Neural progenitor cell (in vitro differentiated cells): ENCODE measurements around the gene P3H2. TPM values are rescaled to one million over a fixed set of nuclear protein-coding genes. Genes with fewer than 3 reads are reported as not detected.
A peak's percentile ranks its signal among the peaks of the same experiment; 100 is the strongest.

Experiments
- DNase-seq: peaks from one replicate; pipeline ENCODE4 v3.0.0-alpha.2; 2016; ENCODE audit warnings: low spot score
- H2AFZ ChIP-seq: fragments of 200-600 bp; sonication (generic); replicated peaks from 2 replicates; pipeline ENCODE4 v1.6.1; 2016; ENCODE audit warnings: antibody characterized with exemption
- H3F3A ChIP-seq: fragments of 200-600 bp; sonication (generic); 2 replicates; pipeline ENCODE4 v1.6.1; 2016; ENCODE audit warnings: antibody characterized with exemption, low read depth
- H3K27ac ChIP-seq: fragments of 200-600 bp; sonication (generic); 2 replicates; pipeline ENCODE4 v1.5.1; 2016; ENCODE audit warnings: mild to moderate bottlenecking
- H3K27me3 ChIP-seq: fragments of 200-600 bp; sonication (generic); 2 replicates; pipeline ENCODE4 v1.6.1; 2016; ENCODE audit warnings: mild to moderate bottlenecking, moderate library complexity
- H3K36me3 ChIP-seq: fragments of 200-600 bp; sonication (generic); 2 replicates; pipeline ENCODE4 v1.5.1; 2016
- H3K4me1 ChIP-seq: fragments of 200-600 bp; sonication (generic); 2 replicates; pipeline ENCODE4 v1.6.1; 2016; ENCODE audit warnings: mixed run types
- H3K4me2 ChIP-seq: fragments of 200-600 bp; sonication (generic); 2 replicates; pipeline ENCODE4 v1.6.1; 2016
- H3K4me3 ChIP-seq: fragments of 200-600 bp; sonication (generic); 2 replicates; pipeline ENCODE4 v1.5.1; 2016
- H3K79me2 ChIP-seq: fragments of 200-600 bp; sonication (generic); 2 replicates; pipeline ENCODE4 v1.6.1; 2016; ENCODE audit warnings: low read depth
- H3K9ac ChIP-seq: fragments of 200-600 bp; sonication (generic); 2 replicates; pipeline ENCODE4 v1.6.1; 2016
- H3K9me3 ChIP-seq: fragments of 200-600 bp; sonication (generic); 2 replicates; pipeline ENCODE4 v1.5.1; 2016; ENCODE audit warnings: low read depth
- H4K20me1 ChIP-seq: fragments of 200-600 bp; sonication (generic); 2 replicates; pipeline ENCODE4 v1.6.1; 2016; ENCODE audit warnings: low read depth
- H3K27ac Mint-ChIP-seq: 3 replicates; pipeline ENCODE4 v1.8.0; 2021; ENCODE audit warnings: mixed read lengths
- H3K27me3 Mint-ChIP-seq: 2 replicates; pipeline ENCODE4 v1.8.0; 2022; ENCODE audit warnings: low read depth, mild to moderate bottlenecking, inconsistent platforms, moderate library complexity, mixed read lengths; ENCODE audit not compliant: insufficient read depth
- H3K36me3 Mint-ChIP-seq: 3 replicates; pipeline ENCODE4 v1.8.0; 2021; ENCODE audit warnings: mixed read lengths
- H3K4me1 Mint-ChIP-seq: 3 replicates; pipeline ENCODE4 v1.8.0; 2021; ENCODE audit warnings: mixed read lengths
- H3K4me3 Mint-ChIP-seq: 3 replicates; pipeline ENCODE4 v1.8.0; 2021; ENCODE audit warnings: mild to moderate bottlenecking, moderate library complexity, mixed read lengths
- H3K9me3 Mint-ChIP-seq: 3 replicates; pipeline ENCODE4 v1.8.0; 2020; ENCODE audit warnings: mixed read lengths
- EZH2 ChIP-seq: fragments of 200-600 bp; sonication (generic); IDR thresholded peaks from 2 replicates; pipeline ENCODE4 v1.6.1; 2017; ENCODE audit warnings: antibody characterized with exemption, mild to moderate bottlenecking, moderate library complexity
- EZH2phosphoT487 ChIP-seq: fragments of 200-600 bp; sonication (generic); IDR thresholded peaks from 2 replicates; pipeline ENCODE4 v1.6.1; 2017; ENCODE audit warnings: antibody characterized with exemption
- total RNA-seq: library from RNA; depleted of rRNA; stranded (reverse); fragments of >200 nt; gene quantifications from 2 replicates; pipeline ENCODE4 v1.2.3, GENCODE V29; 2015; ENCODE audit warnings: low replicate concordance
- TF ChIP-seq, protein P1 (sequence below): fragments of 200-600 bp; sonication (generic); IDR thresholded peaks from 2 replicates; pipeline ENCODE4 v1.5.1; 2017; ENCODE audit warnings: antibody characterized with exemption, mild to moderate bottlenecking

P3H2 gene
- total RNA-seq, 1 donor from 2014 or later, result 21.4 TPM

GRCh38 chr3:190041333-190042041 is 79.2 kb downstream of the P3H2 start:
- Mint-ChIP-seq H3K27ac (no peak overlapping the region), H3K27me3 (no peaks in the 10 kb centered on the region), H3K4me1 (peaks cover 35% of the 10 kb centered on the region), H3K36me3 (no peaks in the 10 kb centered on the region), H3K4me3 (no peak overlapping the region), H3K9me3 (no peaks in the 10 kb centered on the region)
- Histone ChIP-seq H3K36me3 (no peaks in the 10 kb centered on the region), H3K9me3 (no peaks in the 10 kb centered on the region), H3K27ac (no peak overlapping the region), H3F3A (peaks cover 5% of the 10 kb centered on the region), H3K4me3 (no peak overlapping the region), H3K4me2 (peak overlapping the region; percentile 20), H2AFZ (no peak overlapping the region), H3K4me1 (peaks cover 28% of the 10 kb centered on the region), H4K20me1 (no peaks in the 10 kb centered on the region), H3K9ac (no peak overlapping the region), H3K79me2 (no peaks in the 10 kb centered on the region), H3K27me3 (no peaks in the 10 kb centered on the region)
- TF ChIP-seq, protein P1, sequence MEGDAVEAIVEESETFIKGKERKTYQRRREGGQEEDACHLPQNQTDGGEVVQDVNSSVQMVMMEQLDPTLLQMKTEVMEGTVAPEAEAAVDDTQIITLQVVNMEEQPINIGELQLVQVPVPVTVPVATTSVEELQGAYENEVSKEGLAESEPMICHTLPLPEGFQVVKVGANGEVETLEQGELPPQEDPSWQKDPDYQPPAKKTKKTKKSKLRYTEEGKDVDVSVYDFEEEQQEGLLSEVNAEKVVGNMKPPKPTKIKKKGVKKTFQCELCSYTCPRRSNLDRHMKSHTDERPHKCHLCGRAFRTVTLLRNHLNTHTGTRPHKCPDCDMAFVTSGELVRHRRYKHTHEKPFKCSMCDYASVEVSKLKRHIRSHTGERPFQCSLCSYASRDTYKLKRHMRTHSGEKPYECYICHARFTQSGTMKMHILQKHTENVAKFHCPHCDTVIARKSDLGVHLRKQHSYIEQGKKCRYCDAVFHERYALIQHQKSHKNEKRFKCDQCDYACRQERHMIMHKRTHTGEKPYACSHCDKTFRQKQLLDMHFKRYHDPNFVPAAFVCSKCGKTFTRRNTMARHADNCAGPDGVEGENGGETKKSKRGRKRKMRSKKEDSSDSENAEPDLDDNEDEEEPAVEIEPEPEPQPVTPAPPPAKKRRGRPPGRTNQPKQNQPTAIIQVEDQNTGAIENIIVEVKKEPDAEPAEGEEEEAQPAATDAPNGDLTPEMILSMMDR, result no peak
- TF ChIP-seq EZH2, result no peak
- no peak for TF ChIP-seq EZH2phosphoT487
- peak; percentile 46 for DNase-seq

GRCh38 chr3:190040145-190040544 is 80.6 kb downstream of the P3H2 start:
- Histone ChIP-seq H2AFZ (no peak overlapping the region), H3K79me2 (no peaks in the 10 kb centered on the region), H3F3A (peaks cover 5% of the 10 kb centered on the region), H3K36me3 (no peaks in the 10 kb centered on the region), H3K4me2 (no peak overlapping the region), H3K9ac (no peak overlapping the region), H3K4me3 (no peak overlapping the region), H3K27me3 (no peaks in the 10 kb centered on the region), H4K20me1 (no peaks in the 10 kb centered on the region), H3K9me3 (no peaks in the 10 kb centered on the region), H3K4me1 (peaks cover 28% of the 10 kb centered on the region), H3K27ac (no peak overlapping the region)
- Mint-ChIP-seq H3K4me1 (peaks cover 32% of the 10 kb centered on the region), H3K36me3 (no peaks in the 10 kb centered on the region), H3K9me3 (no peaks in the 10 kb centered on the region), H3K27me3 (no peaks in the 10 kb centered on the region), H3K27ac (no peak overlapping the region), H3K4me3 (no peak overlapping the region)
- TF ChIP-seq, protein P1, result no peak
- no peak for TF ChIP-seq EZH2
- no peak for TF ChIP-seq EZH2phosphoT487
- no peak for DNase-seq

GRCh38 chr3:190038050-190038933 is 82.4 kb downstream of the P3H2 start:
- Mint-ChIP-seq H3K36me3 (no peaks in the 10 kb centered on the region), H3K27me3 (no peaks in the 10 kb centered on the region), H3K9me3 (peaks cover 3% of the 10 kb centered on the region), H3K4me3 (no peak overlapping the region), H3K27ac (no peak overlapping the region), H3K4me1 (peaks cover 26% of the 10 kb centered on the region)
- H3K4me1 ChIP-seq, result peaks cover 21% of the 10 kb centered on the region
- H3K4me2 ChIP-seq, result no peak overlapping the region
- peak; percentile 30 for DNase-seq
- H4K20me1 ChIP-seq, result no peaks in the 10 kb centered on the region
- no peak overlapping the region for H3K27ac ChIP-seq
- H3K79me2 ChIP-seq, result no peaks in the 10 kb centered on the region
- H2AFZ ChIP-seq, result no peak overlapping the region
- TF ChIP-seq EZH2 (no peak), EZH2phosphoT487 (no peak)
- TF ChIP-seq, protein P1, result no peak
- no peaks in the 10 kb centered on the region for H3K9me3 ChIP-seq
- H3K27me3 ChIP-seq, result no peaks in the 10 kb centered on the region
- no peak overlapping the region for H3K4me3 ChIP-seq
- H3K36me3 ChIP-seq, result no peaks in the 10 kb centered on the region
- H3F3A ChIP-seq, result peaks cover 5% of the 10 kb centered on the region
- H3K9ac ChIP-seq, result no peak overlapping the region
